Duodenal mucosa (tissue), 2 donors: ENCODE data around the gene GOLPH3.

Source experiments
- H3K27ac ChIP-seq: one replicate; pipeline ENCODE4 v1.7.0; 2013; ENCODE audit warnings: low read depth, low read length
- H3K27me3 ChIP-seq, 2 donors: one replicate each; pipeline ENCODE4 v1.7.0; 2013; ENCODE audit warnings: low read length in 2 of 2, control low read depth in 1 of 2; ENCODE audit not compliant: insufficient read depth in 2 of 2, control insufficient read depth in 1 of 2
- H3K36me3 ChIP-seq, 2 donors: one replicate each; pipeline ENCODE4 v1.7.0; 2013; ENCODE audit warnings: low read length in 2 of 2, control low read depth in 1 of 2; ENCODE audit not compliant: insufficient read depth in 2 of 2, control insufficient read depth in 1 of 2
- H3K4me1 ChIP-seq, 2 donors: one replicate each; pipeline ENCODE4 v1.7.0; 2013; ENCODE audit warnings: low read length in 2 of 2, control low read depth in 1 of 2; ENCODE audit not compliant: insufficient read depth in 2 of 2, control insufficient read depth in 1 of 2
- H3K4me3 ChIP-seq, 2 donors: one replicate each; pipeline ENCODE4 v1.7.0; 2013; ENCODE audit warnings: low read length in 2 of 2, low read depth in 1 of 2
- H3K9ac ChIP-seq, 2 donors: one replicate each; pipeline ENCODE4 v1.7.0; 2013; ENCODE audit warnings: low read length in 2 of 2, low read depth in 1 of 2
- H3K9me3 ChIP-seq, 2 donors: one replicate each; pipeline ENCODE4 v1.7.0; 2013; ENCODE audit warnings: low read length in 2 of 2, control low read depth in 1 of 2; ENCODE audit not compliant: control insufficient read depth in 1 of 2

Gene GOLPH3

DNA sequence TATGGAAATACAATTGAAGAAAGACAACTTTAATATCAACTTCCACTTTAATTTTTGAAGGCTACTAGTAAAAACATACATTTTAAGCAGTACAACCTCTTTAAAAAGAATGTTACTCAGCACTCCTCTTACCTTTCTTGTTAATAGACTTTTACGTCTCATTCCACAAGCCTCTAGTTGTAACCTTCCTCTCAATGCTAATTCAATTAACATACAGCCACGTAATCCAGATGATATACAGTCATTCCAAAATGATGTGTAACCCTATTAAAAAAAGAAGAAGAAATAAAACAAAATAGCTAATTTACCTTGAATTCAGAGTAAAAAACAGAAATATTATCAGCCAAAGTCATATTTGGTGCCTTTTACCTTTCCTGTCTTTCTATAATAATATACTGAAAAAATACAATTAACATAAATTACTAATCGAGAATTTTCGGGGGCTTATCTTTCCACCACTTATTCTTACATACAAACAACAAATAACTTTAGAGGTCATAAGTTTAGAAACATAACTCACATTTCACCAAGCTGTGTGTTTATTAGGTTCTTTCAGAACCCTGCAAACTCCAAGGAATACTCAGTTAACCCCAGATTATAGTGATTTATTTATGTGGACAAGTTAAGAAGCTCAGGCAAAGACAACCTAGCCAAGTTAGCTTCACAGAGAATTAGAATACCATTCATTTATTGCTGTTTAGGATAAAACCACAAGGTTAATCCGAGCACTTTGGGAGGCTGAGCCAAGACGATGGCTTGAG lies 30.3 kb downstream of the GOLPH3 start:
- Histone ChIP-seq H3K27me3 (no peaks in the 10 kb centered on the region), H3K4me1 (peaks cover 11 to 18% of the 10 kb centered on the region in 2 donors), H3K36me3 (peaks cover 0 to 4% of the 10 kb centered on the region in 2 donors), H3K9ac (no peak overlapping the region), H3K9me3 (no peaks in the 10 kb centered on the region), H3K4me3 (no peak overlapping the region), H3K27ac (no peak overlapping the region)

DNA sequence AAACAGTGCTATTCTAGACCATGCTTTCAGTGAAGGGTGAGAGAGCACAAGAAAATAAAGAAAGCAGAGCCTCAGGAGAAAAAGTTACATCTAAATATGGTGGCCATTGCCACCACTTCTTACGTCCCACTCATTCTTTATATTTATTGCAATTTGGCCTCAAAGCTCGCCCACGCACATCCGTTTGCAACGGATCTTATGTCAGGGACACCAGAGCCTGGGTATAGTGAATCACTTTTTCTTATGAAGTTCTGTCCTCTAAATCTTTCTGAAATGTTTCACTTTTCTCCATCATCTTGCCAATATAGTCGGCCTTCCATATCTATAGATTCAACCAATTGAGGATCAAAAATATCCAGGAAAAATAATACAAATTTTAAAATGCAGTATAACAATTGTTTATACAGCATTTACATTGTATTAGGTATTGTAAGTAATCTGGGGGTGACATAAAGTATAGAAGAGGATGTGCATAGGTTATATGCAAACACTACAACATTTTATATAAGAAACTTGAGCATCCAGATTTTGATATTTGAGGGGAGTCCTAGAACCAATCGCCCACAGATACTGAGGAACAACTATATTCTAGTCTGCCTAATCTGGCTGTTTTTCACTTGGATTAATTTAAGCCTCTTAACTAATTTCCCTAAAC lies 35.2 kb downstream of the GOLPH3 start:
- H3K27ac ChIP-seq = no peak overlapping the region
- H3K4me1 ChIP-seq = peaks cover 0 to 4% of the 10 kb centered on the region in 2 donors
- H3K9me3 ChIP-seq = no peaks in the 10 kb centered on the region
- no peak overlapping the region for H3K9ac ChIP-seq
- peaks cover 3 to 13% of the 10 kb centered on the region in 2 donors for H3K36me3 ChIP-seq
- H3K27me3 ChIP-seq = no peaks in the 10 kb centered on the region
- H3K4me3 ChIP-seq = no peak overlapping the region

DNA sequence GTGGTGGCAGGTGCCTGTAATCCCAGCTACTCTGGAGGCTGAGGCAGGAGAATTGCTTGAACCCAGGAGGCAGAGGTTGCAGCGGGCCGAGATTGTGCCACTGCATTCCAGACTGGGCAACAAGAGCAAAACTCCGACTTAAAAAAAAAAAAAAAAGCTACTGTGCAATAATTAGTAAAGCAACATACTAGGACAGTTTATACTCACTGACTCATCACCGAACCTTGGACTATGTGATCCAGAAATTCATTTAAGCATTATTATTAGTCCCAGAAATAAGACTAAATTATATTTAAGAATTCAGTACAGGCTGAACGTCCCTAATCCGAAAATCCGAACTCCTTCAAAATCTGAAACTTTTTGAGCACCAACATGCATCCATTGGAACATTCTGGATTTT lies 37.8 kb downstream of the GOLPH3 start:
- H3K9me3 ChIP-seq = no peaks in the 10 kb centered on the region

DNA sequence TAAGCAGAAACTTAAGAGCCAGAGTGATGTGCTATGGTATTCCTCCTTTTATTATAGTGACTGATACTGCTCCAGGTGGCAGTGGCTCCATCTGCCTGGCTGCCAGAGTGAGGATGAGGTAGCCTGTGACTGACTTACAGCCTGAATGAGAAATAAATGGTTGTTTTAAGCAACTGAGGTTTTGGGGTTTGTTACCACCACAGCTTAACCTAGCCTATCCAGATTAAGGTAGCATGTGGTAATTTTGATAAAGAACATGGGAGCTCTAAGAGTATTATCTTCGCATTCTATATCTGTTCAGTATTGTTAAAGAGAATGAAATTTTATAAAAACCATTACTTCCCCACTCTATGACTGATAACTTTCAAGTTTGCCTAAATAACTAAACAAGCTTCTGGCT lies 39.0 kb downstream of the GOLPH3 start:
- peaks cover 0 to 4% of the 10 kb centered on the region in 2 donors for H3K4me1 ChIP-seq
- no peaks in the 10 kb centered on the region for H3K27me3 ChIP-seq
- H3K27ac ChIP-seq = no peak overlapping the region
- H3K4me3 ChIP-seq = no peak overlapping the region
- H3K36me3 ChIP-seq = peaks cover 10 to 15% of the 10 kb centered on the region in 2 donors
- no peak overlapping the region for H3K9ac ChIP-seq
- H3K9me3 ChIP-seq = no peaks in the 10 kb centered on the region

More for the DNA sequence above, 37.8 kb downstream of the GOLPH3 start:
- H3K27me3 ChIP-seq = no peaks in the 10 kb centered on the region
- no peak overlapping the region for H3K27ac ChIP-seq
- H3K4me1 ChIP-seq = peaks cover 0 to 4% of the 10 kb centered on the region in 2 donors
- no peak overlapping the region for H3K4me3 ChIP-seq
- peaks cover 10 to 15% of the 10 kb centered on the region in 2 donors for H3K36me3 ChIP-seq
- no peak overlapping the region for H3K9ac ChIP-seq

DNA sequence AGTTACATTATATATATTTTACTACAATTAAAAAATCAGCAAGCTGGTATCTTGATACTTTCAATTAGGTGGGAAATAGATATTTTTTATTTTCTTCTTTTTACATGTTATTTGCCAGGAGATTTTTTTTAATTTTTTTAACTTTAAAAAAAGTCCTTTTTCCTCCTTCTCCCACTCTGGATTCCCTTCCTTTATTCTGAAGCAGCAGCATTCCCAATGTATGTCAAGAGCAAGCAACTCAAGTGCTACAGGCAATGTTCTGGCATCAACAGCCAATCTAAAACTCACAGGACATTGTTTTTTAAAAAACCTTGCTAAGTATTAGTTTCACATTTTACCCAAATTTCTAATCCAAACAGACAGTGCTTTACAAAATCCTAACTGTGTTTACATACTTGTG lies 41.4 kb downstream of the GOLPH3 start:
- Histone ChIP-seq H3K4me1 (peaks cover 0 to 4% of the 10 kb centered on the region in 2 donors), H3K9ac (no peak overlapping the region), H3K27ac (no peak overlapping the region), H3K9me3 (no peaks in the 10 kb centered on the region), H3K27me3 (no peaks in the 10 kb centered on the region), H3K4me3 (no peak overlapping the region), H3K36me3 (peaks cover 10 to 20% of the 10 kb centered on the region in 2 donors)

DNA sequence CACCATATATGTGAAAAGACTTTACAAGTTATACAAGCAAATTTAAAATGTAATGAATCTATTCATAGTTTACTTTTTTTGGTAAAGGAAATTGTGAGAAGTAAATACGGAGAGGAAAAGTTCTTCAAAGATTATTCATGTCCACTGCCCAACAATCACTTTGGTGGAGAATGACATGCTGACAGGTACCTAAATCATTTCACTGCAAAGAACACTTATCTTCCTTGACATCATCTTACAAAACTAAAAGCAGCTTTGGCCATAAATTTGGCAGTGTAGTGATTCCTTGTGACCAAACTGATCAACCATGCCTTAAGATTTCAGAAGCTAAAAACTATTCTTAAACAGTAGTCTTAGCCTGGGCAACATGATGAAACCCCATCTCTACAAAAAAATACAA lies 42.5 kb downstream of the GOLPH3 start:
- no peaks in the 10 kb centered on the region for H3K27me3 ChIP-seq
- peaks cover 10 to 24% of the 10 kb centered on the region in 2 donors for H3K36me3 ChIP-seq
- no peak overlapping the region for H3K9ac ChIP-seq
- peaks cover 0 to 4% of the 10 kb centered on the region in 2 donors for H3K4me1 ChIP-seq
- no peak overlapping the region for H3K4me3 ChIP-seq
- no peaks in the 10 kb centered on the region for H3K9me3 ChIP-seq
- no peak overlapping the region for H3K27ac ChIP-seq

DNA sequence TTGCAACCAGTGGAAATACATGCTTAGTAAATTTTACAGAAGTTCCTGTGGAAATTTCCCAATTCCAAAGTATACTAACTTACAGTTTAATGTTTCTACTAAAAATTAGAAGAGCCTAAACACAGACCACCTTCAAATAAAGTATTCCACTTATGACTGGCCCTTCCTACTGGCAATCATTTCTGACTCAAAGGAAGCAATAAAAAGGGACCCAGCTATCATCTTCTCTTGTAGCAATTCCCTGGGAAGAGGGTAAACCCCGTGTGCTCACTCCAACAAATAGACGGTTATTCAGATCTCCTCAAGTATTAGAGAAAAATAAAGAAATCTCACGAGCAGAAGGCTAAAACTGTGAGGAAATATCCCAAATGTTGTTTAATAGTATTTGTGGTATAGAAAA lies 43.3 kb downstream of the GOLPH3 start:
- Histone ChIP-seq H3K9me3 (no peaks in the 10 kb centered on the region), H3K4me3 (no peak overlapping the region), H3K36me3 (peaks cover 15 to 31% of the 10 kb centered on the region in 2 donors), H3K27me3 (no peaks in the 10 kb centered on the region), H3K9ac (no peak overlapping the region), H3K4me1 (peaks cover 0 to 2% of the 10 kb centered on the region in 2 donors), H3K27ac (no peak overlapping the region)

DNA sequence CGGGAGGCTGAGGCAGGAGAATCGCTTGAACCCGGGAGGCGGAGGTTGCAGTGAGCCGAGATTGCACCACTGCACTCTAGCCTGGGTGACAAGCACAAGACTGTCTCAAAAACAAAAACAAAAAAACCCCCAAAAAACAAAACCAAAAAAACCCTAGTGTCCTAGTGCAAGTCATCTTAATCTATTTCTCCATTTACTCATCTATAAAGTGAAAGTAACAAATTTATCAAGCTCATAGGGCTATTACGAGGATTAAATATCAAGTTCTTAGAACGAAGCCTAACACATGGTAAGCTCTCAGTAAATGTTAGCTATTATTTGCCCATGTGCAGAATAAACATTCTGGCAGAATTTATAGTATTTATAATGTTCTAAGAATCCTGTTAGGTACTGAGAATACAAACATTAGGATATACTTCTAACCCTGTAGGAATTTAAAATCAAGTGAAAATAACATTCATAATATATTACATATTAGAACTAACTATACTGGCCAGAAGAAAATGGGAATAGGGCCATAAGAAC lies 45.0 kb downstream of the GOLPH3 start:
- Histone ChIP-seq H3K4me1 (no peaks in the 10 kb centered on the region), H3K27ac (no peak overlapping the region), H3K27me3 (no peaks in the 10 kb centered on the region), H3K36me3 (peaks cover 15 to 28% of the 10 kb centered on the region in 2 donors), H3K9ac (no peak overlapping the region), H3K4me3 (no peak overlapping the region), H3K9me3 (no peaks in the 10 kb centered on the region)

DNA sequence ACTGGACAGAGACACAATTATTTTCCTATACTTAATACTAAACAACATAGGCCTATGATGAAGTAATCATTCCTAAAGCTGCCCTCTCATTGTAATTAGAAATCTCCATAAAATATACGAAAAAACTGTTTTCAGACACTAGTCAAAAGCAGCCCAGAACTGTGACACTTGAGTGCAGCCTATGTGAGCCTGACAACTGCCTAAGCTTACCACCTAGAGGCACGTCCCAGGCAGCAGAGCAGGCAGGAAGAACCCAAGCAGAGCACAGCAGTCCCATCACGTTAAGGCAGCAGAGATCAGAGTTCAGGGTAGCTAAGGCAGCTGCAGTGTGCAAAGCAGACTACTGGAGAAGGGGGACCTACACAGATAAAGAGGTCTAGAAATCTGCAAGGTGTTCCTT lies 46.4 kb downstream of the GOLPH3 start:
- no peak overlapping the region for H3K9ac ChIP-seq
- H3K36me3 ChIP-seq = peaks cover 8 to 37% of the 10 kb centered on the region in 2 donors

DNA sequence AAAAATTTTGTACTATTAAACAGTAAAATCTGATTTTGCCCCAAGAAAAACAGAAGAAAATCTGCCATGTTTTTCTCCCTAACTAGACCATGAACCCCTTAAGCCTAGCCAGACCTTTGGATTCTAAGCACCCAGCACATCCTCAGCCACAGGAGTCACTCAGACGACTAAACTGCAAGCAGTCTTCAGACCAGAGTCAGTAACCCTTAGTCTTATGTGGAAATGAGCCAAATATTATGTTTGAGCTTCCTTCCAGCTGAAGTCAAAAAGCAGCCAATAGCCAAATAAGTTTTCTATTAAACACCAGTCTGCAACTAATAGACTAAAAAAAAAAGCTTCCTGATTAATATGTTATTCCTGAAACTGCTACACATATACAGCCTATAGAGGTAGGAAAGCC lies 47.4 kb downstream of the GOLPH3 start:
- H3K4me1 ChIP-seq = no peaks in the 10 kb centered on the region
- no peaks in the 10 kb centered on the region for H3K9me3 ChIP-seq
- H3K4me3 ChIP-seq = no peak overlapping the region
- no peak overlapping the region for H3K27ac ChIP-seq
- peaks cover 8 to 46% of the 10 kb centered on the region in 2 donors for H3K36me3 ChIP-seq
- no peaks in the 10 kb centered on the region for H3K27me3 ChIP-seq
- no peak overlapping the region for H3K9ac ChIP-seq

More for the DNA sequence above, 46.4 kb downstream of the GOLPH3 start:
- Histone ChIP-seq H3K4me1 (no peaks in the 10 kb centered on the region), H3K9me3 (no peaks in the 10 kb centered on the region), H3K27ac (no peak overlapping the region), H3K4me3 (no peak overlapping the region), H3K27me3 (no peaks in the 10 kb centered on the region)
